Neuronal stem cell (in vitro differentiated cells): ENCODE measurements around the gene CACNB1.

Source experiments
- DNase-seq: peaks from one replicate; pipeline ENCODE4 v3.0.0-alpha.2; 2013; ENCODE audit warnings: low spot score
- H2AFZ ChIP-seq: one replicate; pipeline ENCODE4 v1.6.1; 2013; ENCODE audit warnings: mild to moderate bottlenecking, low read length, inconsistent platforms
- H2AK5ac ChIP-seq: 2 replicates; pipeline ENCODE4 v1.6.1; 2013; ENCODE audit warnings: low read depth, mild to moderate bottlenecking, inconsistent platforms, low read length, moderate library complexity, mixed read lengths
- H2BK120ac ChIP-seq: 2 replicates; pipeline ENCODE4 v1.6.1; 2013; ENCODE audit warnings: low read depth, mild to moderate bottlenecking, inconsistent platforms, low read length, moderate library complexity, mixed read lengths
- H2BK12ac ChIP-seq: one replicate; pipeline ENCODE4 v1.6.1; 2013; ENCODE audit warnings: low read length, inconsistent platforms
- H2BK15ac ChIP-seq: 2 replicates; pipeline ENCODE4 v1.6.1; 2013; ENCODE audit warnings: mild to moderate bottlenecking, low read length, inconsistent platforms, mixed read lengths
- H2BK5ac ChIP-seq: one replicate; pipeline ENCODE4 v1.6.1; 2013; ENCODE audit warnings: inconsistent platforms, mild to moderate bottlenecking, low read length, moderate library complexity
- H3K14ac ChIP-seq: one replicate; pipeline ENCODE4 v1.6.1; 2013; ENCODE audit warnings: low read length, inconsistent platforms
- H3K18ac ChIP-seq: 2 replicates; pipeline ENCODE4 v1.6.1; 2013; ENCODE audit warnings: low read length, inconsistent platforms
- H3K23ac ChIP-seq: 2 replicates; pipeline ENCODE4 v1.6.1; 2013; ENCODE audit warnings: low read depth, mild to moderate bottlenecking, mixed read lengths, low read length, inconsistent platforms; ENCODE audit not compliant: poor library complexity
- H3K27ac ChIP-seq: replicated peaks from 3 replicates; pipeline ENCODE4 v1.5.1; 2013; ENCODE audit warnings: low read length, inconsistent platforms
- H3K27me3 ChIP-seq, 3 experiments: 2 replicates each; pipeline ENCODE4 v1.6.1; 2013; ENCODE audit warnings: low read length in 3 of 3, mild to moderate bottlenecking in 2 of 3, inconsistent platforms in 1 of 3, low read depth in 1 of 3, mixed read lengths in 1 of 3, moderate library complexity in 1 of 3; ENCODE audit not compliant: control insufficient read depth in 3 of 3, insufficient read depth in 3 of 3
- H3K36me3 ChIP-seq, 2 donors: replicated peaks in 1 of 2; 2 replicates each; pipeline ENCODE4 v1.6.1; 2013; ENCODE audit warnings: low read length in 2 of 2; ENCODE audit not compliant: control insufficient read depth in 2 of 2, insufficient read depth in 2 of 2
- H3K4ac ChIP-seq: 2 replicates; pipeline ENCODE4 v1.6.1; 2013; ENCODE audit warnings: inconsistent platforms, mild to moderate bottlenecking, low read length, moderate library complexity
- H3K4me1 ChIP-seq, 2 donors: 1 replicate in 1 of 2; 2 replicates in 1 of 2; pipeline ENCODE4 v1.6.1; 2013; ENCODE audit warnings: low read length in 2 of 2, low read depth in 1 of 2; ENCODE audit not compliant: control insufficient read depth in 2 of 2, insufficient read depth in 1 of 2
- H3K4me2 ChIP-seq: one replicate; pipeline ENCODE4 v1.6.1; 2013; ENCODE audit warnings: mild to moderate bottlenecking, low read length, inconsistent platforms; ENCODE audit not compliant: insufficient read depth, poor library complexity, severe bottlenecking
- H3K4me3 ChIP-seq, 2 donors: 2 replicates each; pipeline ENCODE4 v1.5.1; 2013; ENCODE audit warnings: low read length in 2 of 2, mild to moderate bottlenecking in 2 of 2, inconsistent platforms in 1 of 2, moderate library complexity in 1 of 2
- H3K79me1 ChIP-seq: one replicate; pipeline ENCODE4 v1.6.1; 2013; ENCODE audit warnings: low read depth, mild to moderate bottlenecking, inconsistent platforms, low read length, moderate library complexity
- H3K9ac ChIP-seq: one replicate; pipeline ENCODE4 v1.6.1; 2013; ENCODE audit warnings: mild to moderate bottlenecking, low read depth, low read length, inconsistent platforms; ENCODE audit not compliant: poor library complexity
- H3K9me3 ChIP-seq, 2 donors: replicated peaks in 1 of 2; 2 replicates each; pipeline versions ENCODE3 to v1.6.1; 2013; ENCODE audit warnings: low read length in 2 of 2, mild to moderate bottlenecking in 2 of 2, inconsistent platforms in 1 of 2, low read depth in 1 of 2, mixed read lengths in 1 of 2, moderate library complexity in 1 of 2; ENCODE audit not compliant: control insufficient read depth in 2 of 2, insufficient read depth in 1 of 2
- H4K8ac ChIP-seq: one replicate; pipeline ENCODE4 v1.6.1; 2013; ENCODE audit warnings: low read depth, mild to moderate bottlenecking, inconsistent platforms, low read length, moderate library complexity
- H4K91ac ChIP-seq: one replicate; pipeline ENCODE4 v1.6.1; 2013; ENCODE audit warnings: low read length, low read depth, mild to moderate bottlenecking, inconsistent platforms; ENCODE audit not compliant: poor library complexity
- WGBS, 2 donors: extraction: QIAGEN DNeasy Blood & Tissue Kit; methylation state at CpG; one replicate each; pipeline ENCODE4 v1.1.7; 2013; ENCODE audit warnings: missing lambda C conversion rate in 2 of 2, mixed read lengths in 1 of 2; ENCODE audit not compliant: insufficient read length in 2 of 2, insufficient replicate concordance in 1 of 2; ENCODE audit errors: extremely low coverage in 2 of 2; 5-methylcytosine and 5-hydroxymethylcytosine counted together

Gene CACNB1

DNA sequence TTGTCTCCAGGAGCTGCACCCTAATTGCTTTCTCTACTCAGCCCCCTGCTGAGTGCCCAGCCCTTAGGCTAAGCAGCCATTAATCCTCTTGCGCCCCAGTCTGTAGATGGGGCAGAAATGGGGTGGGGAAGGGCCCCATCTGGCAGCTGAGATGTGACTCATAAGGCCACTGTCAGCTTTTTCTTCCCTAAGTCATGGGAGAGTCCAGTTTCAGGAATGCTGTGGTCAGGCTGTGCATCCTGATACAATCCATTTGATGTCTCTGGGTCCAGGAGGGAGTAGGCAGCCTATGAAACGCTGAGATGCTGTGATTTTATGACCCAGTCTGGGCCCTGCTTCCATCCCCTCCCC lies 58.3 kb downstream of the CACNB1 start:
- no CpG with 5 or more reads among the region's 2 CpGs for WGBS, 2 donors
- no peaks in the 10 kb centered on the region for H3K79me1 ChIP-seq
- H3K27me3 ChIP-seq, result peaks cover 0 to 7% (median 0%) of the 10 kb centered on the region in 3 experiments
- no peak overlapping the region for H4K8ac ChIP-seq
- no peak overlapping the region for H2BK5ac ChIP-seq
- no peak overlapping the region for H2BK15ac ChIP-seq
- H3K9me3 ChIP-seq, result peaks cover 0 to 3% of the 10 kb centered on the region in 2 donors
- H3K14ac ChIP-seq, result no peak overlapping the region
- no peak overlapping the region for H3K4me2 ChIP-seq
- H3K4me3 ChIP-seq, result no peak overlapping the region
- no peak overlapping the region for H4K91ac ChIP-seq
- no peak overlapping the region for H2AFZ ChIP-seq
- H2BK12ac ChIP-seq, result no peak overlapping the region
- H3K23ac ChIP-seq, result no peak overlapping the region
- no peak overlapping the region for H2AK5ac ChIP-seq
- DNase-seq, result no peak
- no peak overlapping the region for H3K9ac ChIP-seq
- H3K27ac ChIP-seq, result no peak overlapping the region
- peaks cover 0 to 2% of the 10 kb centered on the region in 2 donors for H3K4me1 ChIP-seq
- H2BK120ac ChIP-seq, result no peak overlapping the region
- no peak overlapping the region for H3K4ac ChIP-seq
- no peaks in the 10 kb centered on the region for H3K36me3 ChIP-seq
- peak overlapping the region; percentile 18 for H3K18ac ChIP-seq

DNA sequence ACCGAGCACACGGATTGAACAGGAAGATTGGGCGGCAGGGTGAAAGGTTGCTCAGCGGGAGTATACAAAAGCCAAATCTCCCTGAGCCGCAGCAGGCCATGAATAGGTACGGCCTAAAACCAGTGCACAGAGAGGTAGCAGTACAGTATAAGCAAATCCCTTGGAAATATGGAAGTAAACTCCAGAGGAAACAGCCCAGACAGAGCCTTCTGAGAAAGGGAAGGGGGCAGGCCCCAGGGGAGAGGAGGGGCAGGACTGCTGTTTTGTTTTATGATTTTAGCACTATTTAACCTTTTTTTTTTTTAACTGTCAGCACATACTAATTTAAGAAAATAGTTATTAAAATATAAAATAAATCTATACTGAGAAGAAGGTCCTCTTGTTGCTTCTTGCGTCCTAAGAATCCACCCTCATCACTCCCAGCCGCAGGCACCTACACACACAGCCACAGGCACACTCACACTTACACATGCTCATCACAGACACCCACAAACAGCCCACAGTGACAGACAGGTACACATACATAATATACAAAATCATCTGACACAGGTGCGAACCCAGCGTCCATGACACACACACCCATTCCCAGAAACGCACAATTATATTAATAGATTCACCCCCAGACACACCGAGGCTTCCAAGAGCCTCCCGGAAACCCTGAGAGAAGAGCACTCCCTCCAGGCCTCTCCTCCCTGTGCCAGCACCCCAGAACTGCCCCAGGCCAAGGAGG lies 58.9 kb downstream of the CACNB1 start:
- no peak overlapping the region for H3K27ac ChIP-seq
- no peak overlapping the region for H2BK5ac ChIP-seq
- DNase-seq, result no peak

DNA sequence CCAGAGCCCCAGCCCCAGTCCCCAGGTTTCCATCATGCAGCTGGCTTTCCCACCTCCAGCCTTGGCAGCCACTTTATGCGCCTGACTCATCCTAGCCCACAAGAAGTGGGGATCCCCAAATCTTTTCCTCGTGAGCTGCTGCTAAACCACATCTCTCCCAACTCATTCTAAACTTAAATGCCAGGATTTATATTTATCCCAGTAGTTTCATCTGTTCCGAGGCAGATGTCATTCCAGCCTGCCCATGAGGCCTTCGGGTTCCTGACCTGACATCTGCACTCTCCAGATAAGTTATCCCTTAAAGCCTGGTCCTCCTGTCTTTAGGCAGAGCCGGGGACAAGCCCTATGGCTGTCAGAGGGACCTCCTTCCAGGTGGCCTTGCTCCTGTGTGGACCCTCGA lies 62.6 kb downstream of the CACNB1 start:
- Histone ChIP-seq H3K14ac (no peak overlapping the region), H3K27ac (no peak overlapping the region), H3K18ac (no peak overlapping the region), H2BK15ac (peak overlapping the region; percentile 26), H2BK5ac (no peak overlapping the region), H3K23ac (no peak overlapping the region), H3K4me2 (no peak overlapping the region), H2AK5ac (no peak overlapping the region), H3K79me1 (no peaks in the 10 kb centered on the region), H3K36me3 (no peaks in the 10 kb centered on the region), H3K9ac (no peak overlapping the region), H3K9me3 (no peaks in the 10 kb centered on the region), H4K8ac (no peak overlapping the region), H3K27me3 (peaks cover 0 to 9% (median 0%) of the 10 kb centered on the region in 3 experiments), H2BK12ac (no peak overlapping the region), H3K4me1 (no peaks in the 10 kb centered on the region), H3K4ac (no peak overlapping the region), H2BK120ac (no peak overlapping the region), H4K91ac (no peak overlapping the region), H2AFZ (no peak overlapping the region), H3K4me3 (no peak overlapping the region)
- no CpG with 5 or more reads among the region's 6 CpGs for WGBS, 2 donors
- DNase-seq, result no peak

More for the DNA sequence above, 58.9 kb downstream of the CACNB1 start:
- H3K4me2 ChIP-seq, result no peak overlapping the region
- no peaks in the 10 kb centered on the region for H3K79me1 ChIP-seq
- no peak overlapping the region for H3K23ac ChIP-seq
- H2BK15ac ChIP-seq, result no peak overlapping the region
- no peak overlapping the region for H3K18ac ChIP-seq
- no peaks in the 10 kb centered on the region for H3K36me3 ChIP-seq
- no peak overlapping the region for H2AK5ac ChIP-seq
- no peak overlapping the region for H4K8ac ChIP-seq
- H2BK120ac ChIP-seq, result no peak overlapping the region
- H3K4me1 ChIP-seq, result peaks cover 0 to 2% of the 10 kb centered on the region in 2 donors
- no CpG with 5 or more reads among the region's 13 CpGs for WGBS, 2 donors
- H2BK12ac ChIP-seq, result no peak overlapping the region
- no peak overlapping the region for H4K91ac ChIP-seq
- peaks cover 0 to 3% of the 10 kb centered on the region in 2 donors for H3K9me3 ChIP-seq
- H3K14ac ChIP-seq, result no peak overlapping the region
- no peak overlapping the region for H2AFZ ChIP-seq
- H3K4me3 ChIP-seq, result no peak overlapping the region
- no peak overlapping the region for H3K4ac ChIP-seq
- H3K27me3 ChIP-seq, result peaks cover 0 to 7% (median 0%) of the 10 kb centered on the region in 3 experiments
- no peak overlapping the region for H3K9ac ChIP-seq

DNA sequence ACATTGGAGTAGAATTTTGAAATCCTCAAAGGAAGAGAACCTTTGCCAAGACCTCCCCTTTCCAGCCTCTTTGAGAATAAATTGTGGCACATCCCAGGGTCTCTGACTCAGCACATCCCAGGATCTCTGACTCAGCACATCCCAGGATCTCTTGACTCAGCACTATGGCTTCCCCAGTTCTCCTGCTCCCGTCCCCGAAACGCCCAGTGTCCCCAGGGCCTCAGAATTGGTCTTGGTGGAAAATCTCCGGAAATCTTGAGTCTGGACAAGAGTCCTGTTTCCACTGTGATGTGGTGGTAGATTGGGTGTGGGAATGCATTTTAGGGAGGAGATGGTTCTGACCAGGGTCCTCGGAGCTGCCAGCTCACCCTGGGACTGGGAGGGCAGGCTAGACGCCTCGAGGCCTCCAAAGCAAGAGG lies 65.3 kb downstream of the CACNB1 start:
- Histone ChIP-seq H4K91ac (no peak overlapping the region), H4K8ac (no peak overlapping the region), H3K27me3 (peaks cover 0 to 6% (median 0%) of the 10 kb centered on the region in 3 experiments), H2AK5ac (peak overlapping the region; percentile 34), H3K4me2 (no peak overlapping the region), H3K27ac (no peak overlapping the region), H2BK15ac (peak overlapping the region; percentile 15), H3K18ac (peak overlapping the region; percentile 32), H3K4ac (no peak overlapping the region), H3K9me3 (no peaks in the 10 kb centered on the region), H2BK120ac (no peak overlapping the region), H3K4me3 (no peak overlapping the region), H2BK5ac (no peak overlapping the region), H3K14ac (peak overlapping the region; percentile 26), H2AFZ (no peak overlapping the region), H3K4me1 (no peaks in the 10 kb centered on the region), H2BK12ac (no peak overlapping the region), H3K9ac (no peak overlapping the region), H3K23ac (no peak overlapping the region), H3K36me3 (no peaks in the 10 kb centered on the region), H3K79me1 (no peaks in the 10 kb centered on the region)
- WGBS, 2 donors, result no CpG with 5 or more reads among the region's 7 CpGs
- no peak for DNase-seq
